NCI-H1105 treated with DMSO at 0.1 percent for 48 hours (cell line): ENCODE results near the gene PPIL3.
"Not testable (repeated sequence)": the region's sequence is repeated elsewhere in the genome, so short reads cannot be mapped to it uniquely, and the experiment has no call there.

Experiments used
- DNase-seq: peaks from one replicate; lab custom pipeline; 2025; lab: John Stamatoyannopoulos, UW

PPIL3 gene

GRCh38 chr2:200888704-200889625 is at the start of gene PPIL3, which contains the start of gene NIF3L1:
Gene PPIL3 (minus strand): TSS chr2:200889077. CDS start chr2:200887615, 1,462 bp downstream.
Gene NIF3L1 (plus strand): TSS chr2:200889371. CDS start chr2:200891944, 2,573 bp downstream.
- DNase-seq = peak; percentile 93

- DNase-seq = no peak
Observed at GRCh38 chr2:200930947-200931626, 42.2 kb upstream of the PPIL3 start.

GRCh38 chr2:200929334-200930249 is 40.7 kb upstream of the PPIL3 start:
- no peak for DNase-seq

- no peak for DNase-seq
Observed at GRCh38 chr2:200922439-200922838, 33.6 kb upstream of the PPIL3 start.

GRCh38 chr2:200913654-200914053 is 24.8 kb upstream of the PPIL3 start:
- no peak for DNase-seq

GRCh38 chr2:200909958-200910357 is 21.1 kb upstream of the PPIL3 start:
- DNase-seq = no peak

- peak; percentile 36 for DNase-seq
Observed at GRCh38 chr2:200905618-200906296, 16.9 kb upstream of the PPIL3 start.

- peak; percentile 86 for DNase-seq
Observed at GRCh38 chr2:200901459-200902072, 12.7 kb upstream of the PPIL3 start.

GRCh38 chr2:200899482-200899881 is 10.6 kb upstream of the PPIL3 start:
- no peak for DNase-seq

- DNase-seq = not testable (repeated sequence)
Observed at GRCh38 chr2:200881715-200882249, 7.1 kb downstream of the PPIL3 start.

GRCh38 chr2:200878289-200878880 is 10.5 kb downstream of the PPIL3 start:
- DNase-seq = no peak

- no peak for DNase-seq
Observed at GRCh38 chr2:200877443-200877842, 11.4 kb downstream of the PPIL3 start.

- no peak for DNase-seq
Observed at GRCh38 chr2:200873560-200873959, 15.3 kb downstream of the PPIL3 start.

GRCh38 chr2:200871151-200871550 is 17.7 kb downstream of the PPIL3 start:
- no peak for DNase-seq

- DNase-seq = no peak
Observed at GRCh38 chr2:200869014-200869413, 19.9 kb downstream of the PPIL3 start.

- peak; percentile 79 for DNase-seq
Observed at GRCh38 chr2:200864176-200865034, 24.5 kb downstream of the PPIL3 start, which contains the start of gene CLK1. Gene CLK1 (minus strand): TSS chr2:200864658. CDS start chr2:200861862, 2,796 bp downstream.

GRCh38 chr2:200863782-200864175 is 25.1 kb downstream of the PPIL3 start:
- no peak for DNase-seq

- peak; percentile 8 for DNase-seq
Observed at GRCh38 chr2:200862532-200863000, 26.3 kb downstream of the PPIL3 start.

GRCh38 chr2:200861617-200862155 is 27.2 kb downstream of the PPIL3 start:
- no peak for DNase-seq
